HG03060 (cell line): ENCODE results near the gene ADGRG4.
"Not testable (repeated sequence)": the region's sequence is repeated elsewhere in the genome, so short reads cannot be mapped to it uniquely, and the experiment has no call there.

Experiments
- ATAC-seq: cut with Tn5 transposase; IDR thresholded peaks from one replicate; pipeline ENCODE4 v1.9.1; 2021; ENCODE audit warnings: low read depth, moderate number of reproducible peaks; ENCODE audit not compliant: unreplicated experiment

Gene ADGRG4

GRCh38 chrX:136386173-136386572 is 85.4 kb downstream of the ADGRG4 start:
- ATAC-seq: no peak

GRCh38 chrX:136386826-136387225 is 86.1 kb downstream of the ADGRG4 start:
- ATAC-seq: no peak

- no peak for ATAC-seq
Measured at GRCh38 chrX:136387951-136388502, 87.3 kb downstream of the ADGRG4 start.

- ATAC-seq: no peak
Measured at GRCh38 chrX:136390921-136391320, 90.2 kb downstream of the ADGRG4 start.

- no peak for ATAC-seq
Measured at GRCh38 chrX:136395271-136395670, 94.5 kb downstream of the ADGRG4 start.

- ATAC-seq: no peak
Measured at GRCh38 chrX:136397001-136397400, 96.2 kb downstream of the ADGRG4 start.

GRCh38 chrX:136405126-136405525 is 104.4 kb downstream of the ADGRG4 start:
- no peak for ATAC-seq

GRCh38 chrX:136417806-136418205 is 117.0 kb downstream of the ADGRG4 start:
- no peak for ATAC-seq

GRCh38 chrX:136421338-136421737 is 120.6 kb downstream of the ADGRG4 start:
- ATAC-seq: no peak

GRCh38 chrX:136423724-136424123 is 123.0 kb downstream of the ADGRG4 start:
- ATAC-seq: no peak

- no peak for ATAC-seq
Measured at GRCh38 chrX:136425996-136426395, 125.2 kb downstream of the ADGRG4 start.

GRCh38 chrX:136431625-136432024 is 130.9 kb downstream of the ADGRG4 start:
- no peak for ATAC-seq

- ATAC-seq: no peak
Measured at GRCh38 chrX:136437774-136438173, 137.0 kb downstream of the ADGRG4 start.

- ATAC-seq: no peak
Measured at GRCh38 chrX:136438192-136438591, 137.4 kb downstream of the ADGRG4 start.

GRCh38 chrX:136445674-136446073 is 144.9 kb downstream of the ADGRG4 start:
- ATAC-seq: not testable (repeated sequence)

GRCh38 chrX:136446208-136446607 is 145.4 kb downstream of the ADGRG4 start:
- ATAC-seq: no peak

- ATAC-seq: no peak
Measured at GRCh38 chrX:136447308-136447707, 146.5 kb downstream of the ADGRG4 start.

- no peak for ATAC-seq
Measured at GRCh38 chrX:136447968-136448367, 147.2 kb downstream of the ADGRG4 start.

- ATAC-seq: no peak
Measured at GRCh38 chrX:136450050-136450830, 149.5 kb downstream of the ADGRG4 start.

GRCh38 chrX:136452614-136453013 is 151.9 kb downstream of the ADGRG4 start:
- no peak for ATAC-seq

GRCh38 chrX:136453114-136453513 is 152.4 kb downstream of the ADGRG4 start:
- no peak for ATAC-seq

- ATAC-seq: no peak
Measured at GRCh38 chrX:136453771-136454170, 153.0 kb downstream of the ADGRG4 start.
